CD4-positive, alpha-beta T cell treated with Interleukin-6 at 100 ng/mL for 8 hours (primary cell): Measurements from ENCODE around the gene AUTS2.

Experiments used
- DNase-seq: peaks from one replicate; pipeline ENCODE4 v3.0.0-alpha.2; 2020; ENCODE audit warnings: mixed read lengths, low spot score

The AUTS2 gene

DNA sequence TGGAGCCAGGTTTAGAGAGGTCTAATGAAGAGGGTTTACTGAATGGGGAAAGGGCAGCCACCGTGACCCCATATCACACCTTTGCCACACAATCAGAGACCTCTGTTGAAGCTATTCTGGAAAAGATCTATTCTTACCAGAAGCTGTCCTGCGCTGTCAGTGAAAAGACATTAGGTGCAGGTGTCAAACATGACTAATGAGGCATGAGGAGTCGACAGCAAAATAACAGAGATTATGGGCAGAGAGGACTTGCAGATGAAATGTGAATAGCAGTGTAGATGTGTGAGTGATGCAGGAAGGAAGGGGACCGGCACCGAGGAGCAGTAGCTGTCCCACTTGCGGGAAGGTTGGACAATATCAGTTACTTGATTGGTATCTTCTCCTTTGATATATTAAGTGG, 906.0 kb downstream of the AUTS2 start:
- no peak for DNase-seq

GRCh38 chr7:70505468-70505867, 907.2 kb downstream of the AUTS2 start:
- no peak for DNase-seq

GRCh38 chr7:70505886-70506285, 907.6 kb downstream of the AUTS2 start:
- DNase-seq, result no peak

- no peak for DNase-seq
Observed at GRCh38 chr7:70506434-70506833, 908.2 kb downstream of the AUTS2 start.

DNA sequence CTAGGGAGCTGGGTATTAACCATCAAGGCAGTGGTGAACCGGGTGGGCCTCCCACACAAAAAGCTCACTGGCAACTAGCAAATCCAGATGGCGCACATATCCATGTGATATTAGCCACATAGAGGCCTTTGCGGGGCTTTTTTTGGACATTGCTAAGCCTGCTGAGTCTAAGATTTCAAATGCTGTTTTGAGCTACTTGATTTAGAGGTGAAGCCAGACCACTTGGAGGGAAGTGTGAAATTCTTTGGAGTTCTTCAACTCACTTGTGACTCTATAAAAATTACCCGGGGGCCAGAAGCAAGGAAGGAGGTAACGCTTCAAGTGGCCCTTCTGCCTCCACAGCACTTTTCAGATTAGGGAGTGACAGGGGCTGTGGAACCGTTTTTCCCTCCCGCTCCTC, 913.9 kb downstream of the AUTS2 start:
- DNase-seq, result no peak

- DNase-seq, result no peak
Observed at GRCh38 chr7:70512761-70513160, 914.5 kb downstream of the AUTS2 start.

GRCh38 chr7:70520611-70521010, 922.3 kb downstream of the AUTS2 start:
- no peak for DNase-seq

- no peak for DNase-seq
Observed at GRCh38 chr7:70523249-70523988, 925.1 kb downstream of the AUTS2 start.

- no peak for DNase-seq
Observed at GRCh38 chr7:70523989-70524351, 925.7 kb downstream of the AUTS2 start.

DNA sequence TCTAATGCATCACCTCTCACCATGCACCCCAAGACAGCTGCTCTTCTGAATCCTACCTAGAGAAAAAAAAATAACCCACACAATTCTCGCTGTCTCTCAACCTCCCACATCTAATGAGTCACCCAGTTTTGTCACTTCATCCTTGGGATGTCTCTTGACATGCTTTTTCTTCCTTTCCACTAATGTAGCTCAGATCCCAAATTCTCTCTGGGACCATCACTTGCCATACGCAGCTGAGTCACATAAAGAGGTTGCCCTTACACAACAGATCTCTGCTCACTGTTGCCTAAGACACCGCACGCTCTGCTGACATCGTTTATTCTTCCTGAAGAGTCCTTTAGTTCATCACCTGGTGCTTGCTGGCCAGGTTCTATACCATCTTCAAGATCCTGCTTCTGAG, 927.7 kb downstream of the AUTS2 start:
- no peak for DNase-seq

DNA sequence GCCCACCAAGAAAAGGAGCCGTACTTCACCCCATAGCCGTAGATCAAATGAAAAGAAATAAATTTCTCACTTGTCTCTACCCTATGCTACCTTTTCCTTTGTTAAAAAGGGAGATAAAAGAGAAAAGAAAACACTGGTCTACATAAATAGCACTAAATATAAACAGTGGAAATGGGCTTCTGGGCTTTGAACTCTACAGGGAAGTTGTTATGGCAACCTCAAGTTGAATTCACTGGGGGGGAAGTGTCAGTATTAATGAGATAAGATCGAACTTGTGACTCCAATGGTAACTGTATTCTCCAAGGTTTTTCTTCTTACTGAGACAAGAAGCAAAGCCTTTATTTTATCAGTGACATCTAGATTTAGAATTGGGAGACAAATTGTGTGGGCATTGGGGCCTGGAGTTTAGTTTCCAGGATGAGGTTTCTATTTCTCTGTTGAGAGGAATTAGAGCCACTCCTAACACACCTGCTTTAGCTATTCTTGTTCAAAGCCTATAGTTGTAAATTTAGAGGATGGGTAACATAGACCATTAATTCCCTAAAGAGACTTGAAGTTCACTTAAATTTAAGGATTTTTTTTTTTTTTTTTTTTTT, 929.3 kb downstream of the AUTS2 start:
- DNase-seq, result no peak

DNA sequence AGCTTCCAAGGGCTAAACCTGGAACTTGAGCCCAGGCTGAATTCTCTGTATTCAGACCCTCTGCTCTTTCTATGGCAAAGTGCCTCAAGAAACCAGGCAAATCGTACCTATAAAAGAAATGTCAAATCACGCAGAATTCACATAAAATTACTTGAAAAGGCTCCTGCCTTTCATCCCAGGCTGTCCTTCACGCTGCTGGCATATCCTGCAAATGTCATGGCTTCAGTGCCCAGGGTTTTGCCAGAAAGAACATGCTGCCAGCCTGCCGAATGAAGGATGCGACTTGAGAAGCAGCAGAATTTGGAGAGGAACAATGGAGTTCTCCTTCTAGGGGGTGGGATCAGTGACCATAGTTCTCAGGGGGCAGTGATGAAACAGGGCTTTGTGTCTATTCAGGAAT, 931.2 kb downstream of the AUTS2 start:
- no peak for DNase-seq

- no peak for DNase-seq
Observed at GRCh38 chr7:70529914-70530585, 931.8 kb downstream of the AUTS2 start.

- no peak for DNase-seq
Observed at GRCh38 chr7:70533614-70534013, 935.3 kb downstream of the AUTS2 start.

- no peak for DNase-seq
Observed at GRCh38 chr7:70539205-70539604, 940.9 kb downstream of the AUTS2 start.

DNA sequence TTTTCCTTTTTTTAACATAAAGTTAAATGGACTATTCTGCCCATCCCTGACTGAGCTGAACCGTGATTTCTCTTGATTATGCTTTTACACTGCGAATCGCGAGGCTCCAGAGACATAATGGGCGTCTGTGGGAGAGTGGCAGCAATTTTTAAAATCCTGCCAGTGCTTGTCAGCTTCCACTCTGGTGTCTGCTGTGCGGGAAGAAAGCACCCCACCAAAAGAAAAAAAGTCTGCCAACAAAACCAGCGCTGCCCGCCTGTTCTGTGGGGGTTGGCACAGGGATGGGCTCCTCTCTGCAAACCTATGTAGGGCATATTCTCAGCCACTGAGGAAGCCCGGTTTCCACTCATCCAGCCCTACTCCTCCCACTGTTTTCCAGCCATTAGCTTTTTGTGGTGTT, 941.3 kb downstream of the AUTS2 start:
- DNase-seq, result no peak

DNA sequence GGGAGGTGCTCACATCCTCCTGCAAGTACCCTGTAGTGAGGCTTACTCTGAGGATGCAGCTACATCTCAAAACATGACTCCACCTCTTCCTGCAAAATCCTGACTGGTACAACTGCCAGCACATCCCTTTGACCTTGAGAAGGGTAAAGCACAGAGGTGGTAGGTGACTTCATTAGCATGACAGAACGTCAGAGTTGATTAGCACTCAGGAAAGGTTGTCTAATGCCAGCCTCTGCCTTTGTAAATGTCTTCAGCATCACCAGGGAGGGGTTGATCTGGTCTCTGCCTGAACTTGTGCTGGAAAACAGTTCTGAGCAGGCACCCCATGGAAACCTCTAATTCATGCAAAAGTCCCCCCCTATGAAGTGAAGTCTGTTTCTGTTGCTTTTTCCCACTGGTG, 942.4 kb downstream of the AUTS2 start:
- DNase-seq, result no peak

GRCh38 chr7:70542750-70543376, 944.6 kb downstream of the AUTS2 start:
- no peak for DNase-seq

DNA sequence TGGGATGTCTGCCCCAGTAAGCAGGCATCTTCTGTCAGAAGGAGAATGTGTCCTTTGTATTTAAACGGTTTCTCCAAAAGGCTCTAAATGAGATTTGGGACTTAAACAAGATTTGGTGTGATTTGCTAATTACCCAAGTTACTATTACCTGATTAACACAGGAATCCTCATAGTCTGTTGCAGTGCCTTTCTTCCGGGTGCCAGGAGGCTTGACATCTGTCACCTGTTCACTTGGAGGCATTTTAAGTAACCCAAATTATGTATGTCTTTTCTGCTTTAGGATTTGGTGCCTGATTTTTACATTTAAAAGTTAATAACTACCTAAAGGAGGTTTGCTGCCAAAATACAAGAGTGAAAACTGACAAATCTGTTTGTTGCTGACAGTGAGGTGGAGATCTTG, 945.7 kb downstream of the AUTS2 start:
- no peak for DNase-seq

DNA sequence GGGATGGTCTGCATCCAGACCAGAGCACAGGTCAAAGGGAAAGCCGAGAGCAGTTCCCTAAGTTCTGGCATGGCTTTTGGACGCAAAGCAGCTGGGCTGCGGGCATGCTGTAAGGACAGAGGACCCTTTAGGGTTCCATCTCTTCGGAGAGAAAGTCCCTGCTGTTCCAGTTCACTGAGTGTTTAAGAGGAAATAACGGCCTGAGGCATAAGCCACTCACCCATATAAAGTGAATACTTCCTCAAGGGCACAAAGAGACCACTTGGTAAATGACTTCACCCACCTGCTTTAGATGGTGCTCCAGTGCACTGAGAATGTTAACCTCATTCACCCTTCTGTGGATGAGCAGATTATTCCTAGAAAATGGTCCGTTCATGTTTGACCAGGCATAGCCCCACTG, 946.9 kb downstream of the AUTS2 start:
- no peak for DNase-seq

DNA sequence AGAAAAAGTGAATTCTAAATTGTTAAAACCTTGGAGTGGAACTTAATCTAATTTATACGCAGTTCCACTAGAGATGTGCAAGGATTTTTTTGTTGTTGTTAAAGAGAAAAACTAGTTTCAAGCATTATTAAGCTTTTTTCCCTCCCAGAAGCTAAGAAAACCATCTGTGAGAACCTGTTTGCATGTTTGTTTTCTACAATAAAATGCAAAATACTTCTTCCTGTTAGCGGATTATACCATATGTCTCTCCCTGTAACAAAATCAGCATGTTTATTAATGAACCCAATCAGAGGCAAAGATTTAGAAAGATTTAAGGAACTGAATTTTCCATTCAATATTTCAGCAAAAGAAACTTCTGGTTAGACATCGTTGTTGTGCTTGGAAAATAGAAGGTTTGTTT, 953.9 kb downstream of the AUTS2 start:
- no peak for DNase-seq

DNA sequence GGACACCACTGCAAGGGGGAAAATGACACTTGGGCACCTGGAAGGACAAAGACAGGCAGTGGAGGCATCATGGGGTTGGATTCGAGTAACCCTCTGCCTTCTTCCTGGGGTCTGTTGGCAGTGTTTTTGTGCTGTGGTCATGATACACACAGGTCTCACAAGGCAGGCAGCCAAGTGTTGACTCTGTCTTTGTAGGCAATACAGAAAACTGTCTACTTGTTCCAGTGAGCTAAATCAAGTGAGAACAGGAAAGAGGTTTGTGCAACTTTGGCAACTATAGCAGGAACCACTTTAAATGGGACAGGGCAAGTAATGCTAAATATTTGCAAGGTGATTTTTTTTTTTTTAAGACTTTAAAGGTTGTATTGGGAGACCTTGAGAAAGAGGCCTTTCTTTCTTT, 955.1 kb downstream of the AUTS2 start:
- DNase-seq, result no peak

- no peak for DNase-seq
Observed at GRCh38 chr7:70554646-70555045, 956.4 kb downstream of the AUTS2 start.
